ENCODE data around the gene STPG3. TPM values are rescaled to one million over a fixed set of nuclear protein-coding genes. Genes with fewer than 3 reads are reported as not detected.
"Not testable (repeated sequence)": the region's sequence is repeated elsewhere in the genome, so short reads cannot be mapped to it uniquely, and the experiment has no call there.

Gene STPG3
- total RNA-seq, 2 donors from 2014 or later = not detected

- intact Hi-C loops (cut with DNase I) = no loop called here
- H3K9me3 ChIP-seq = no peaks in the 10 kb centered on the region
- H3K36me3 ChIP-seq = peaks cover 10% of the 10 kb centered on the region
- no peaks in the 10 kb centered on the region for H3K27me3 ChIP-seq
- DNase-seq = peak; percentile 99
- peak within 1 kb of the TSS; percentile 96 to 97 for H3K9ac ChIP-seq (ENCODE audit: low read depth in 2 of 2, low read length in 2 of 2)
- peaks cover 36% of the 10 kb centered on the region for H3K4me1 ChIP-seq
- peak within 1 kb of the TSS; percentile 99 for H3K27ac ChIP-seq
- peak within 1 kb of the TSS; percentile 96 for H3K4me3 ChIP-seq
- TF ChIP-seq, protein P1, sequence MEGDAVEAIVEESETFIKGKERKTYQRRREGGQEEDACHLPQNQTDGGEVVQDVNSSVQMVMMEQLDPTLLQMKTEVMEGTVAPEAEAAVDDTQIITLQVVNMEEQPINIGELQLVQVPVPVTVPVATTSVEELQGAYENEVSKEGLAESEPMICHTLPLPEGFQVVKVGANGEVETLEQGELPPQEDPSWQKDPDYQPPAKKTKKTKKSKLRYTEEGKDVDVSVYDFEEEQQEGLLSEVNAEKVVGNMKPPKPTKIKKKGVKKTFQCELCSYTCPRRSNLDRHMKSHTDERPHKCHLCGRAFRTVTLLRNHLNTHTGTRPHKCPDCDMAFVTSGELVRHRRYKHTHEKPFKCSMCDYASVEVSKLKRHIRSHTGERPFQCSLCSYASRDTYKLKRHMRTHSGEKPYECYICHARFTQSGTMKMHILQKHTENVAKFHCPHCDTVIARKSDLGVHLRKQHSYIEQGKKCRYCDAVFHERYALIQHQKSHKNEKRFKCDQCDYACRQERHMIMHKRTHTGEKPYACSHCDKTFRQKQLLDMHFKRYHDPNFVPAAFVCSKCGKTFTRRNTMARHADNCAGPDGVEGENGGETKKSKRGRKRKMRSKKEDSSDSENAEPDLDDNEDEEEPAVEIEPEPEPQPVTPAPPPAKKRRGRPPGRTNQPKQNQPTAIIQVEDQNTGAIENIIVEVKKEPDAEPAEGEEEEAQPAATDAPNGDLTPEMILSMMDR (IDR thresholded peaks at IDR 0.05) = no peak
Observed at GRCh38 chr9:137240841-137241489, 10.1 kb upstream of the STPG3 start, which contains the start of gene TUBB4B. TSS of gene TUBB4B (plus strand) at chr9:137241287. CDS start at chr9:137241361, 74 bp downstream.

DNA sequence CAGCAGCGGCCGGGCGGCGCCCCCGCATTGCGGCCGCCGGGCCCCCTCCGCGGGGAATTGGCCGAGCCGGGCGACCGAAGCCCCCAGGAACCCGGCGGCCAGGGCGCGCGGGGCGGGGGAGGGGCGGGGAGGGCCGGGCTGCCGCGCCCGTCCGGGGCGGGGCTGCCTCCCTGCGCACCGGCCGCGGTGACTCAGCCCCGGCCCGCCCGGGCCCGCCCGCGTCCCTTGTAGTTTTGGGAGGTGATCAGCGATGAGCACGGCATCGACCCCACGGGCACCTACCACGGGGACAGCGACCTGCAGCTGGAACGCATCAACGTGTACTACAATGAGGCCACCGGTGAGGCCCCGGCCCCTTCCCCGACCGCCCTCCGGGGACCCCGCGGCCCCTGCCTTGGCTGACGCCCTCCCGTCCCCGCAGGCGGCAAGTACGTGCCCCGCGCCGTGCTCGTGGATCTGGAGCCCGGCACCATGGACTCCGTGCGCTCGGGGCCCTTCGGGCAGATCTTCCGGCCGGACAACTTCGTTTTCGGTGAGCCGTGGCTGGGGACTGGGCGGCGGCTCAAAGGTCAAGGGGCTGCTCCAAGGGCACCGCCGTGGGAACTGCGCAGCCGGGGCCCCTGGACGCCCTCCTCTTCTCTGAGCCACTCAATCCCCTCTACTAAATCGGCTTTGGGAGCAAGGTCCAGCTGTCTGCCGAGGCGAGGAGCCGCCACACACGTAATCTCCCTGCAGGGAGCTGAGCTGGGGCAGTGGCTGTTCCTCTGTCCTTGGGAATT, 9.4 kb upstream of the STPG3 start:
- H3K9ac ChIP-seq (ENCODE audit: low read depth in 2 of 2, low read length in 2 of 2) = peak overlapping the region; percentile 96 to 97
- H3K4me1 ChIP-seq = peaks cover 29% of the 10 kb centered on the region
- TF ChIP-seq, protein P1 (IDR thresholded peaks at IDR 0.05) = no peak
- H3K27ac ChIP-seq = peak overlapping the region; percentile 89
- intact Hi-C loops (cut with DNase I) = no loop called here
- H3K9me3 ChIP-seq = no peaks in the 10 kb centered on the region
- H3K4me3 ChIP-seq = peak overlapping the region; percentile 96
- peak; percentile 71 for DNase-seq
- no peaks in the 10 kb centered on the region for H3K27me3 ChIP-seq
- H3K36me3 ChIP-seq = peaks cover 10% of the 10 kb centered on the region

- peaks cover 20% of the 10 kb centered on the region for H3K4me1 ChIP-seq
Observed at GRCh38 chr9:137242269-137243203, 8.6 kb upstream of the STPG3 start.

DNA sequence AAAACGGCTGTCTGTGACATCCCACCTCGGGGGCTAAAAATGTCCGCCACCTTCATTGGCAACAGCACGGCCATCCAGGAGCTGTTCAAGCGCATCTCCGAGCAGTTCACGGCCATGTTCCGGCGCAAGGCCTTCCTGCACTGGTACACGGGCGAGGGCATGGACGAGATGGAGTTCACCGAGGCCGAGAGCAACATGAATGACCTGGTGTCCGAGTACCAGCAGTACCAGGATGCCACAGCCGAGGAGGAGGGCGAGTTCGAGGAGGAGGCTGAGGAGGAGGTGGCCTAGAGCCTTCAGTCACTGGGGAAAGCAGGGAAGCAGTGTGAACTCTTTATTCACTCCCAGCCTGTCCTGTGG, 7.8 kb upstream of the STPG3 start:
- peak overlapping the region; percentile 14 to 96 for H3K9ac ChIP-seq (ENCODE audit: low read depth in 2 of 2, low read length in 2 of 2)
- H3K4me3 ChIP-seq; DNase-seq; H3K27me3 ChIP-seq; intact Hi-C loops (cut with DNase I); H3K27ac ChIP-seq; H3K9me3 ChIP-seq: not testable (repeated sequence)
- H3K4me1 ChIP-seq = peaks cover 13% of the 10 kb centered on the region
- H3K36me3 ChIP-seq = peaks cover 10% of the 10 kb centered on the region

More at GRCh38 chr9:137242269-137243203, 8.6 kb upstream of the STPG3 start:
- intact Hi-C loops (cut with DNase I) = no loop called here
- Histone ChIP-seq H3K27me3 (no peaks in the 10 kb centered on the region), H3K9ac (ENCODE audit: low read depth in 2 of 2, low read length in 2 of 2) (peak overlapping the region; percentile 96 to 97), H3K27ac (peak overlapping the region; percentile 89), H3K4me3 (peak overlapping the region; percentile 96), H3K9me3 (no peaks in the 10 kb centered on the region), H3K36me3 (peaks cover 10% of the 10 kb centered on the region)
- DNase-seq = peak; percentile 23
- TF ChIP-seq, protein P1 (IDR thresholded peaks at IDR 0.05) = no peak

GRCh38 chr9:137243626-137244485, 7.2 kb upstream of the STPG3 start:
- Histone ChIP-seq H3K27ac (no peak overlapping the region), H3K4me3 (no peak overlapping the region), H3K4me1 (peaks cover 13% of the 10 kb centered on the region), H3K9ac (ENCODE audit: low read depth in 2 of 2, low read length in 2 of 2) (peak overlapping the region in 1 of 2 donors; percentile 30), H3K9me3 (no peaks in the 10 kb centered on the region), H3K36me3 (peaks cover 10% of the 10 kb centered on the region), H3K27me3 (no peaks in the 10 kb centered on the region)
- intact Hi-C loops (cut with DNase I) = no loop called here
- DNase-seq = no peak
- TF ChIP-seq, protein P1 (IDR thresholded peaks at IDR 0.05) = no peak
